Measurements from ENCODE around the gene CHD1L.
"Not testable (repeated sequence)": the region's sequence is repeated elsewhere in the genome, so short reads cannot be mapped to it uniquely, and the experiment has no call there.

CHD1L gene

DNA sequence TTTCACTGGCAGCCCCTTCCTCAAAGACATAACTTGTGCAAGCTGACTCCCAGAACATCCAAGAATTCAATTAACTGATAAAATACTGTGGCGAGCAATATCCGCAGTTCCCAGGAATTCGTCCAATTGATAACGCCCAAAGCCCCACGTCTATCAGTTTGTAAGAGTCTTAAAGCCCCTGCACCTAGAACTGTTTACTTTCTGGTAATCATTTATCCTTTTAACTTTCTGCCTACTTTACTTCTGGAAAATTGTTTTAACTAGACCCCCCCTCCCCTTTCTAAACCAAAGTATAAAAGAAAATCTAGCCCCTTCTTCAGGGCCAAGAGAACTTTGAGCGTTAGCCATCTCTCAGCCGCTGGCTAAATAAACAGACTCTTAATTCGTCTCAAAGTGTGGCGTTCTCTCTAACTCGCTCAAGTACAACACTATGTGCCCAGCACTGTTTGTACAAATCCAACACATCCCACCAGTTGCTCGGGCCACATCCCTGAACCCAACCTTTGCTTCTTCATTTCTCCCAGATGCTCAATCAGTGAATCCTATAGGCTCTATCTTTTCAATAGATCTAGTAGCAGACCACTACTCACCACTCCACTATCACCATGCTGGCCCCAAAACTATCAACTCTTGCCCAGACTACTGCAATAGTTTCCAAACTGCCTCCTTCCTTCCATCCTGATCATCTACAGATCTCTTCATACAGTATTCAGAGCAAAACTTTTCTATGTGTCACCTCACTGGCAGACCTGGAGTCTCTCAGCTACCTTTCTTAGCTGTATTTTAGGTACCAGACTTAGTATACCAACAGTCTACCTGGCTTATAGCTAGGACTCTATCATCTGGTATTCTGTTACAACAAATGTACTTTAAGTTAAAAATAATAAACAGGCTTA, 3.3 kb upstream of the CHD1L start:
- Histone ChIP-seq H3K79me2 (ENCODE audit: insufficient read depth, low read length) (peaks cover 15% of the 10 kb centered on the region), H3K9me2 (replicated peaks; ENCODE audit: low read depth, low read length) (no peaks in the 10 kb centered on the region), H3K4me1 (ENCODE audit: insufficient read depth, low read length, poor library complexity, severe bottlenecking) (peaks cover 8% of the 10 kb centered on the region), H3K9ac (ENCODE audit: low read depth, low read length, poor library complexity, severe bottlenecking) (no peak overlapping the region), H3K9me3 (ENCODE audit: insufficient read depth, low read depth, low read length) (peaks cover 14% of the 10 kb centered on the region; the same call in 1 of the 2 replicates), H4K20me1 (ENCODE audit: insufficient read depth, low read length, poor library complexity, severe bottlenecking) (peaks cover 12% of the 10 kb centered on the region), H3K27me3 (ENCODE audit: insufficient read depth, low read length, poor library complexity, severe bottlenecking) (no peaks in the 10 kb centered on the region), H3K4me3 (ENCODE audit: low read length, poor library complexity, severe bottlenecking) (no peak overlapping the region), H2AFZ (ENCODE audit: low read length) (no peak overlapping the region), H3K36me3 (ENCODE audit: insufficient read depth, low read length) (no peaks in the 10 kb centered on the region), H3K4me2 (ENCODE audit: low read depth, low read length, poor library complexity, severe bottlenecking) (no peak overlapping the region), H3F3A (ENCODE audit: low read depth) (no peaks in the 10 kb centered on the region)
- TF ChIP-seq EZH2phosphoT487 (IDR thresholded peaks at IDR 0.05; ENCODE audit: borderline replicate concordance): no peak
- TF ChIP-seq, protein P1, sequence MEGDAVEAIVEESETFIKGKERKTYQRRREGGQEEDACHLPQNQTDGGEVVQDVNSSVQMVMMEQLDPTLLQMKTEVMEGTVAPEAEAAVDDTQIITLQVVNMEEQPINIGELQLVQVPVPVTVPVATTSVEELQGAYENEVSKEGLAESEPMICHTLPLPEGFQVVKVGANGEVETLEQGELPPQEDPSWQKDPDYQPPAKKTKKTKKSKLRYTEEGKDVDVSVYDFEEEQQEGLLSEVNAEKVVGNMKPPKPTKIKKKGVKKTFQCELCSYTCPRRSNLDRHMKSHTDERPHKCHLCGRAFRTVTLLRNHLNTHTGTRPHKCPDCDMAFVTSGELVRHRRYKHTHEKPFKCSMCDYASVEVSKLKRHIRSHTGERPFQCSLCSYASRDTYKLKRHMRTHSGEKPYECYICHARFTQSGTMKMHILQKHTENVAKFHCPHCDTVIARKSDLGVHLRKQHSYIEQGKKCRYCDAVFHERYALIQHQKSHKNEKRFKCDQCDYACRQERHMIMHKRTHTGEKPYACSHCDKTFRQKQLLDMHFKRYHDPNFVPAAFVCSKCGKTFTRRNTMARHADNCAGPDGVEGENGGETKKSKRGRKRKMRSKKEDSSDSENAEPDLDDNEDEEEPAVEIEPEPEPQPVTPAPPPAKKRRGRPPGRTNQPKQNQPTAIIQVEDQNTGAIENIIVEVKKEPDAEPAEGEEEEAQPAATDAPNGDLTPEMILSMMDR (conservative IDR thresholded peaks at IDR 0.05; ENCODE audit: low read length): no peak

DNA sequence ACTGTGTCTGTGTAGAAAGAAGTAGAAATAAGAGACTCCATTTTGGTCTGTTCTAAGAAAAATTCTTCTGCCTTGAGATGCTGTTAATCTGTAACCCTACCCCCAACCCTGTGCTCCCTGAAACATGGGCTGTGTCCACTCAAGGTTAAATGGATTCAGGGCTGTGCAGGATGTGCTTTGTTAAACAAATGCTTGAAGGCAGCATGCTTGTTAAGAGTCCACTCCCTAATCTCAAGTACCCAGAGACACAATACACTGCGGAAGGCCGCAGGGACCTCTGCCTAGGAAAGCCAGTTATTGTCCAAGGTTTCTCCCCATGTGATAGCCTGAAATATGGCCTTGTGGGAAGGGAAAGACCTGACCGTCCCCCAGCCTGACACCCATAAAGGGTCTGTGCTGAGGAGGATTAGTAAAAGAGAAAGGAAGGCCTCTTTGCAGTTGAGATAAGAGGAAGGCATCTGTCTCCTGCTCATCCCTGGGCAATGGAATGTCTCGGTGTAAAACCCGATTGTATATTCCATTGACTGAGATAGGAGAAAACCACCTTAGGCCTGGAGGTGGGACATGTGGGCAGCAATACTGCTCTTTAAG, 2.3 kb upstream of the CHD1L start:
- not testable (repeated sequence) for H3K9ac ChIP-seq (ENCODE audit: low read depth, low read length, poor library complexity, severe bottlenecking); H3K27me3 ChIP-seq (ENCODE audit: insufficient read depth, low read length, poor library complexity, severe bottlenecking); H3K36me3 ChIP-seq (ENCODE audit: insufficient read depth, low read length); H3K9me2 ChIP-seq (replicated peaks; ENCODE audit: low read depth, low read length); H3F3A ChIP-seq (ENCODE audit: low read depth); H2AFZ ChIP-seq (ENCODE audit: low read length); H3K4me2 ChIP-seq (ENCODE audit: low read depth, low read length, poor library complexity, severe bottlenecking); H3K4me3 ChIP-seq (ENCODE audit: low read length, poor library complexity, severe bottlenecking)
- Histone ChIP-seq H3K4me1 (ENCODE audit: insufficient read depth, low read length, poor library complexity, severe bottlenecking) (peaks cover 18% of the 10 kb centered on the region), H3K9me3 (ENCODE audit: insufficient read depth, low read depth, low read length) (peaks cover 14% of the 10 kb centered on the region; the same call in 1 of the 2 replicates), H4K20me1 (ENCODE audit: insufficient read depth, low read length, poor library complexity, severe bottlenecking) (peaks cover 22% of the 10 kb centered on the region), H3K79me2 (ENCODE audit: insufficient read depth, low read length) (peaks cover 25% of the 10 kb centered on the region)

- Histone ChIP-seq H3K27me3 (ENCODE audit: insufficient read depth, low read length, poor library complexity, severe bottlenecking) (no peaks in the 10 kb centered on the region), H3F3A (ENCODE audit: low read depth) (no peaks in the 10 kb centered on the region), H3K4me2 (ENCODE audit: low read depth, low read length, poor library complexity, severe bottlenecking) (peak overlapping the region; percentile 65), H3K9me3 (ENCODE audit: insufficient read depth, low read depth, low read length) (peaks cover 3% of the 10 kb centered on the region; the same call in 1 of the 2 replicates), H3K36me3 (ENCODE audit: insufficient read depth, low read length) (no peaks in the 10 kb centered on the region), H3K9me2 (replicated peaks; ENCODE audit: low read depth, low read length) (no peaks in the 10 kb centered on the region), H4K20me1 (ENCODE audit: insufficient read depth, low read length, poor library complexity, severe bottlenecking) (peaks cover 40% of the 10 kb centered on the region), H3K79me2 (ENCODE audit: insufficient read depth, low read length) (peaks cover 43% of the 10 kb centered on the region), H3K9ac (ENCODE audit: low read depth, low read length, poor library complexity, severe bottlenecking) (peak overlapping the region; percentile 93), H2AFZ (ENCODE audit: low read length) (peak overlapping the region; percentile 78), H3K4me1 (ENCODE audit: insufficient read depth, low read length, poor library complexity, severe bottlenecking) (peaks cover 35% of the 10 kb centered on the region), H3K4me3 (ENCODE audit: low read length, poor library complexity, severe bottlenecking) (peak overlapping the region; percentile 89)
- TF ChIP-seq EZH2phosphoT487 (IDR thresholded peaks at IDR 0.05; ENCODE audit: borderline replicate concordance): no peak
- TF ChIP-seq, protein P1 (conservative IDR thresholded peaks at IDR 0.05; ENCODE audit: low read length): no peak
Observed at GRCh38 chr1:147241934-147242448, 493 bp upstream of the CHD1L start.

All from Loucy (cell line).